Measurements from ENCODE around the gene NHLRC4.

Gene NHLRC4

GRCh38 chr16:531494-532125 is 35.2 kb upstream of the NHLRC4 start:
- DNase-seq, result no peak

- no peak for DNase-seq
Measured at GRCh38 chr16:533391-534123, 33.2 kb upstream of the NHLRC4 start.

DNA sequence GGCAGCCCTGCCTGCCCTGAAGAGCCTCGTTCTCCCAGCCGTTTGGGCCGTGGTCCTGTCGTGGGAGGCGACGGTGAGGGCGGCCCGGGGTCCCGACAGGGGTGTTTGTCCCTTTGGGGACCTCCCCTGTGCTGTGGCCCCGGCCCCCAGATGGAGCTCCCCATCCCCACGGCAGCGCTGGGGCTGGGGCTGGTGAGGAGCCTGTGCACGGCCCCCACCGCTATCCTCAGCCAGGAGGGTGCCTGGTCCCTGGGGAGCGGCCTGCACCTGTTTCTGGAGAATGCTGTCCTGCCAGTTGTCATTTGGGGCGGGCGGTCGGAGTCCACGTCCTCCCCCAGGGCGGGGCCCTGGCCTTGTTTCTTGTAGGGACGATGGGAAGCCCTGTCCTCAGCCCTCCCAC is 32.7 kb upstream of the NHLRC4 start:
- no peak for DNase-seq

DNA sequence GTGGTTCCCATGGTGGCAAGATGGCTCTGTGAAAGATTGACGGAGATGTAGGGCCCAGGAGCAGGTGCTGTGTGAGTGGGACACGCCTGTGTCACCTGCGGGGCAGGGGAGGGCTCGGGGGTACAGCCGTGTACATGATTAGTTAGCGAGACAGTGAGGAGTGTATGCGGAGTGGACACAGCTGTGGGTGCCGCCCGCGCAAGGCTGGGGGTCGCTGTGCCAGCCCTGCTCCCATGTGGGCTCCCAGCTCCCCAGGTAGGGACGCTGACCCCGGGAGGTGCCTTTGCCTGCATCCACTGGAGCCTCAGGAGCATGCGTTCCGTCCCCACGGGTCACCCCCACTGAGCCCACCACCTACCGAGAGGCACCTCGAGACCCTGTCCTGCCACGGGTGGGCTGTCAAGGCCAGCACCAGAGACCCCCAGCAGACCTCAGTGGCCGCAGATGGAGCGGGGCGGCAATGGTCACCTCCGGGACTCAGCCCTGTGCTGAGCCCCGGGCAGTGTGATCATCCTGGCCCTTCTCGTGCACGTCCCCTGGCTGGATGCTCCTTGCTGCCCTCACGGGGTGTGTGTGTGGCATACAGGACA is 31.9 kb upstream of the NHLRC4 start:
- DNase-seq, result no peak

- DNase-seq, result peak; percentile 29
Measured at GRCh38 chr16:535446-536405, 31.1 kb upstream of the NHLRC4 start.

- no peak for DNase-seq
Measured at GRCh38 chr16:536746-537145, 30.1 kb upstream of the NHLRC4 start.

GRCh38 chr16:537415-538335 is 29.1 kb upstream of the NHLRC4 start:
- no peak for DNase-seq

GRCh38 chr16:539901-540530 is 26.8 kb upstream of the NHLRC4 start:
- no peak for DNase-seq

DNA sequence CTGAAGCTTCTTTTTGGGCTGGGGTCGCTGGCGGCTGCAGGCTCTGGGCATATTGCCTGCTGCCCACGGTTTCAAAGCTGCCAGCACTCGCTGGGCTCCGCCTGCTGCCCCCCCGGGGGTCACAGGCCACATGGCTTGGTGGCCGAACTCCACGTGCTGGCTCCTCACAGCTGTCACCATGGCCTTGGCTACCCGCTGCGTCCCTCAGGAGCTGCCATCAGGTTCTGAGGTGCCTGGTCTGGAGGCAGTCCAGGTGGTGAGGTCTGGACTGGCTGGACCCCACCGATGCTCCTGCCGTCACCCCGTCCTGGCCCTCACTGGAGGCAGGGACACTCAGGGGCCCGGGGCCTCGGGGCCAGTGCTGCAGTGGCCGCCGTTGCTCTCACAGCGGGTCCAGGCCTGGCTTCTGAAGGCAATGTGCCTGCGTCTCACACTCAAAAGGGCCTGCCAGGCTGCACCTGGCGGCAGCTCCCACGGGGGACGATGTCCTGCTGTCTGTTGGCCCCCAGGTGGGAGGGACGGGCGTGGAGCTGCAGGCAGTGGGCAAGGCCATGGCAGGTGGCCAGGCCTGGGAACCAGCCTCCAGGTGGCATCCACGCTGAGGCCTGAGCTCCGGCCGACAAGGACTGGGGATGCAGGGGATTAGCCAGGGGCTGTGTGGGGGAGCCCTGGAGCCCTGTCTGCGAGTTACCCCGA is 26.0 kb upstream of the NHLRC4 start:
- DNase-seq, result no peak

GRCh38 chr16:543301-544164 is 23.3 kb upstream of the NHLRC4 start:
- no peak for DNase-seq

GRCh38 chr16:544517-544916 is 22.3 kb upstream of the NHLRC4 start:
- DNase-seq, result no peak

DNA sequence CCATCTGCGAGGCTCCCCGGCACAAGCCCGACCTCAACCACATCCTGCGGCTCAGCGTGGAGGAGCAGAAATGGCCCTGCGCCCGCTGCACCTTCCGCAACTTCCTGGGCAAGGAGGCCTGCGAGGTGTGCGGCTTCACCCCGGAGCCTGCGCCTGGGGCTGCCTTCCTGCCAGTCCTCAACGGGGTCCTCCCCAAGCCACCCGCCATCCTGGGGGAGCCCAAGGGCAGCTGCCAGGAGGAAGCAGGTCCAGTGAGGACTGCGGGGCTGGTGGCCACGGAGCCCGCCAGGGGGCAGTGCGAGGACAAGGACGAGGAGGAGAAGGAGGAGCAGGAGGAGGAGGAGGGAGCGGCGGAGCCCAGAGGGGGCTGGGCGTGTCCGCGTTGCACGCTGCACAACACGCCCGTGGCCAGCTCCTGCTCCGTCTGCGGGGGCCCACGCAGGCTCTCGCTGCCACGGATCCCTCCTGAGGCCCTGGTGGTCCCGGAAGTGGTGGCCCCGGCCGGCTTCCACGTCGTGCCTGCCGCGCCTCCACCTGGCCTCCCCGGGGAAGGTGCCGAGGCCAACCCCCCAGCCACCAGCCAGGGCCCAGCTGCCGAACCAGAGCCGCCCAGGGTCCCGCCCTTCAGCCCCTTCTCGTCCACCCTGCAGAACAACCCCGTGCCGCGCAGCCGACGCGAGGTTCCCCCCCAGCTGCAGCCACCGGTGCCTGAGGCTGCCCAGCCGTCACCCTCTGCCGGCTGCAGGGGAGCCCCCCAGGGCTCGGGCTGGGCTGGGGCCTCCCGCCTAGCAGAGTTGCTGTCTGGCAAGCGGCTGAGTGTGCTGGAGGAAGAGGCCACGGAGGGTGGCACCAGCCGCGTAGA is 19.7 kb upstream of the NHLRC4 start:
- peak; percentile 56 for DNase-seq

GRCh38 chr16:548586-548985 is 18.2 kb upstream of the NHLRC4 start:
- DNase-seq, result no peak

DNA sequence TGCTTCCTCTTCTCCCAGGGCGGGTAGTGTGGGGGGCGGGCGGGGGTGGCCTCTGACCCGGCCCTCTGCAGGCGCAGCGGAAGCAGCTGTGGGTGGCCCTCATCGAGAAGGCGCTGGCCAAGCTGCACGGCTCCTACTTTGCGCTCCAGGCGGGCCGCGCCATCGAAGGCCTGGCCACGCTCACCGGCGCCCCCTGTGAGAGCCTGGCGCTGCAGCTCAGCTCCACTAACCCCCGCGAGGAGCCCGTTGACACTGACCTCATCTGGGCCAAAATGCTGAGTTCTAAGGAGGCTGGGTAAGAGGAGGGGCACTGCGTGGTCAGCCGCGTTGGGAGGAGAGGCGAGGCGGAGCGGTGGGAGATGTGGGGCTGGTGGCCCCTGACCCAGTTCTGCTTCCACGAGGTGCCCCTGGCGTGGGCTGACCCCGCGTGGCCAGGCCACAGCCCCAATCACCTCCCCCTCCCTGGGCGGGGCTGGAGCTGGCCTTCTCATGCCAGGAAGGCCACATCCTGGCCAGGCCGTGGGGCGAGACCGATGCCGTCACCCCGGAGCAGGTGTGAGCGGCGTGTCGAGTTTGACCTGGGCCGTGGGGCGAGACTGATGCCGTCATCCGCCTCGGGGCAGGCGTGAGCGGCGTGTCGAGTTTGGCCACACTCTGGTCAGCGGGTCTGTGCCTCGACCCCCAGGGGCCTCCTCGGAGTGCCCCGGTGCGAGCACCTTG is 17.1 kb upstream of the NHLRC4 start:
- no peak for DNase-seq

DNA sequence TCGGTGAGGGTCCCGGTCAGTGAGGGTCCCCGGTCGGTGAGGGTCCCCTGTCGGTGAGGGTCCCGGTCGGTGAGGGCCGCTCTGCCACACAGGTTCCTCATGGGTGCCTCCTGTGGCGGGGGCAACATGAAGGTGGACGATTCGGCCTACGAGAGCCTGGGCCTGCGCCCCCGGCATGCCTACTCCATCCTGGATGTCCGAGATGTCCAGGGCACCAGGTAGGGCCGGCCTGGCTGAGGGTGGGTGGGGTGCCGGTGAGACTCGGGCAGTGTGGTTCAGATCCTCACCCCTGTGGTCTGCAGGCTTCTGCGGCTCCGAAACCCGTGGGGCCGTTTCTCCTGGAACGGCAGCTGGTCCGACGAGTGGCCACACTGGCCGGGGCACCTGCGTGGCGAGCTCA is 15.6 kb upstream of the NHLRC4 start:
- DNase-seq, result no peak

DNA sequence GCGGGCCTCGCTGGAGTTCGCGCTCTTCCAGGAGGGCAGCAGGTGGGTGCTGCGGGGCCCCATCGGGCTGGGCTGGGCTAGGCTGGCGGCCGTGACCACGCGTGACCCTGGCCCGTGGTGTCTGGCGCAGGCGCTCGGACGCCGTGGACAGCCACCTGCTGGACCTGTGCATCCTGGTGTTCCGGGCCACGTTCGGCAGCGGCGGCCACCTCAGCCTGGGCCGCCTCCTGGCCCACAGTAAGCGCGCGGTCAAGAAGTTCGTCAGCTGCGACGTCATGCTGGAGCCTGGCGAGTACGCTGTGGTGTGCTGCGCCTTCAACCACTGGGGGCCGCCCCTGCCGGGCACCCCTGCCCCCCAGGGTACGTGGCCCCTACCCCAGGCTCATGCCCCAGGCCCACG is 14.6 kb upstream of the NHLRC4 start:
- no peak for DNase-seq

GRCh38 chr16:553601-554296 is 13.1 kb upstream of the NHLRC4 start:
- no peak for DNase-seq

GRCh38 chr16:554297-554621 is 12.5 kb upstream of the NHLRC4 start:
- DNase-seq, result no peak

All from CD4-positive, alpha-beta T cell treated with Interleukin-15 for 1 hour (primary cell).